ENCODE data around the gene REEP2.
A peak's percentile ranks its signal among the peaks of the same experiment; 100 is the strongest.
"Not testable (repeated sequence)": the region's sequence is repeated elsewhere in the genome, so short reads cannot be mapped to it uniquely, and the experiment has no call there.

Gene REEP2, protein sequence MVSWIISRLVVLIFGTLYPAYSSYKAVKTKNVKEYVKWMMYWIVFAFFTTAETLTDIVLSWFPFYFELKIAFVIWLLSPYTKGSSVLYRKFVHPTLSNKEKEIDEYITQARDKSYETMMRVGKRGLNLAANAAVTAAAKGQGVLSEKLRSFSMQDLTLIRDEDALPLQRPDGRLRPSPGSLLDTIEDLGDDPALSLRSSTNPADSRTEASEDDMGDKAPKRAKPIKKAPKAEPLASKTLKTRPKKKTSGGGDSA

DNA sequence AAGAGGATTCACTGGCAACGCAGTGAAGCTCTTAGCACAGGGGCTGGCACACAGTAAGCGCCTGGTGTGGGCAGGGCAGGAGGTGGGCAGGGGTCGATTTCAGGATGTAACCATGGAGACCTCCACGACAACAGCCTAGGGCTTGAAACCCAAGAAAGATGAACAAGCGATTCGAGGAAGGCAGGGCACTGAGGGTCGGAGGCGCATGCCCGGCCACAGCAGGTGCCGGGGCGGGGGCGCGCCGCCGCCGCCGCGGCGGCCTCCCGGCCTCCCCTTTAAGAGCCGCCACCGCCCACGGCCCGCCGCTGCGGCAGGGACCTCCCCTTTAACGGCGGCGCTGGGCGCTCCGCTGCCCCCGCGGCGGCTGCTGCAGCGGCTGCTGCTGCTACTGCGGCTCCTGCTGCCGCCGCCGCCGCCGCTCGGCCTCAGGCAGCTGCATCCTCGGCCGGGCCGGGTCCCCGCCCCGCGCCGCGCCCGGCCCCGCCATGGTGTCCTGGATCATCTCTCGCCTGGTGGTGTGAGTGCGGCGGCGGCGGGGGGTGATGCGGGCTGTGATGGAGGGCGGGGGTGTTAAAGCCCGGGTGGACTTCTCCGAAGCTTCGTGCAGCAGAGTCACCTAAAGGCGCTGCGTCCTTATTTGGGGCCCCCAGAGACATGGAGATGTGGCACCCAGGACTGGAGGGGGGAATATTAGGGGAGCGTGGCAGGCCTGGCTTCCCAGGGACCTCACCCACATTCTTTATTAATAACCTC is at the start of gene REEP2:
Gene REEP2, plus strand, starts transcription at position 334 of the 753 bp plus-strand sequence. Its CDS starts 152 bp downstream, at position 486.
- TF ChIP-seq, protein P1, sequence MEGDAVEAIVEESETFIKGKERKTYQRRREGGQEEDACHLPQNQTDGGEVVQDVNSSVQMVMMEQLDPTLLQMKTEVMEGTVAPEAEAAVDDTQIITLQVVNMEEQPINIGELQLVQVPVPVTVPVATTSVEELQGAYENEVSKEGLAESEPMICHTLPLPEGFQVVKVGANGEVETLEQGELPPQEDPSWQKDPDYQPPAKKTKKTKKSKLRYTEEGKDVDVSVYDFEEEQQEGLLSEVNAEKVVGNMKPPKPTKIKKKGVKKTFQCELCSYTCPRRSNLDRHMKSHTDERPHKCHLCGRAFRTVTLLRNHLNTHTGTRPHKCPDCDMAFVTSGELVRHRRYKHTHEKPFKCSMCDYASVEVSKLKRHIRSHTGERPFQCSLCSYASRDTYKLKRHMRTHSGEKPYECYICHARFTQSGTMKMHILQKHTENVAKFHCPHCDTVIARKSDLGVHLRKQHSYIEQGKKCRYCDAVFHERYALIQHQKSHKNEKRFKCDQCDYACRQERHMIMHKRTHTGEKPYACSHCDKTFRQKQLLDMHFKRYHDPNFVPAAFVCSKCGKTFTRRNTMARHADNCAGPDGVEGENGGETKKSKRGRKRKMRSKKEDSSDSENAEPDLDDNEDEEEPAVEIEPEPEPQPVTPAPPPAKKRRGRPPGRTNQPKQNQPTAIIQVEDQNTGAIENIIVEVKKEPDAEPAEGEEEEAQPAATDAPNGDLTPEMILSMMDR (IDR thresholded peaks at IDR 0.05) = no peak
- H3K4me3 ChIP-seq = peak within 1 kb of the TSS; percentile 80
- peak within 1 kb of the TSS in 1 of 2 donors; percentile 40 for H3K27ac ChIP-seq
- no peak for DNase-seq (ENCODE audit: low spot score)

DNA sequence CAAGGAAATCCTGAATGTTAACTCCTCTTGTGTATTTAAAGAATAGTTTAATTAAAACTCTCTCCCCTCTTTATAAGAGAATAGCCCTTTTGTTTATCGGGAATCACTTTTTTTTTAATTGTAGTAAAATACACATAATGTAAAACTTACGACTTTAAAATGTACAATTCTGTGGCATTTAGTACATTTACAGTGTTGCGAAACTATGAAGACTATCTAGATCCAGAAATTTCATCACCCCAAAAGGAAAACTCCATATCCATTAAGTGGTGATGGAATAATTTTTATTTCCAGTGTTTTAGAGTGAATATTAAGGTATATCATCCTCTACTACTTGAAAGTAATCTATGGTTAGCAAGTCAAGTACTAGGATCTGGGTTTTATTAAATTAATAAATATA is 49.5 kb upstream of the REEP2 start:
- TF ChIP-seq, protein P1 (IDR thresholded peaks at IDR 0.05) = no peak
- Histone ChIP-seq H3K4me3 (no peak overlapping the region), H3K27ac (no peak overlapping the region)
- DNase-seq (ENCODE audit: low spot score) = no peak

DNA sequence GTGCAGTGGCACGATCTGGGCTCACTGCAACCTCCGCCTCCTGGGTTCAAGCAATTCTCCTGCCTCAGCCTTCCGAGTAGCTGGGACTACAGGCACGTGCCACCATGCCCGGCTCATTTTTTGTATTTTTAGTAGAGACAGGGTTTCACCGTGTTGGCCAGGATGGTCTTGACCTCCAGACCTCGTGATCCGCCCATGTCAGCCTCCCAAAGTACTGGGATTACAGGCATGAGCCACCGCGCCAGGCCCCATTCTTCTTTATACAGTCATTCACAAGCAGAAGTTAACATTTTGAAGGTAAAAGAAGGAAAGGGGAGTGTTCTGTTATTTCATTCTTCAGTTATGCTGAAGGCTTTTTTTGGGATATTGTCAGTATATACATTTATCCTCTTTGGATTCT is 48.9 kb upstream of the REEP2 start:
- not testable (repeated sequence) for H3K4me3 ChIP-seq; H3K27ac ChIP-seq; DNase-seq (ENCODE audit: low spot score)

DNA sequence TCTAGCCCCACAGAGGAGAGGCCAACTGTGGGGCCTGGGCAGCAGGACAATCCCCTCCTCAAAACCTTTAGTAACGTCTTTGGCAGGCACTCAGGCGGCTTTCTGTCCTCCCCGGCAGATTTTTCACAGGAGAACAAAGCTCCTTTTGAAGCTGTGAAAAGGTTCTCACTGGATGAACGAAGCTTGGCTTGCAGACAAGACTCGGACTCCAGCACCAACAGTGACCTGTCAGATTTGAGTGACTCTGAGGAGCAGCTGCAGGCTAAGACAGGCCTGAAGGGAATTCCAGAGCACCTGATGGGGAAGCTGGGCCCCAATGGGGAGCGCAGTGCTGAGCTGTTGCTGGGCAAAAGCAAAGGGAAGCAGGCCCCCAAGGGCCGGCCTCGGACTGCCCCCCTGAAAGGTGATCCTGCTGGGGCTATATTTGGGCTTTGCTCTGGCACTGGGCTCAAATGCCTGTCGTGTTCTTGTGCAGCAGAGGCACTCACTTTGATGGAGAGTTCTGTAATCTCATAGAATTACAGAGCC is 46.9 kb upstream of the REEP2 start:
- no peak for DNase-seq (ENCODE audit: low spot score)
- TF ChIP-seq, protein P1 (IDR thresholded peaks at IDR 0.05) = no peak
- no peak overlapping the region for H3K27ac ChIP-seq
- H3K4me3 ChIP-seq = no peak overlapping the region

DNA sequence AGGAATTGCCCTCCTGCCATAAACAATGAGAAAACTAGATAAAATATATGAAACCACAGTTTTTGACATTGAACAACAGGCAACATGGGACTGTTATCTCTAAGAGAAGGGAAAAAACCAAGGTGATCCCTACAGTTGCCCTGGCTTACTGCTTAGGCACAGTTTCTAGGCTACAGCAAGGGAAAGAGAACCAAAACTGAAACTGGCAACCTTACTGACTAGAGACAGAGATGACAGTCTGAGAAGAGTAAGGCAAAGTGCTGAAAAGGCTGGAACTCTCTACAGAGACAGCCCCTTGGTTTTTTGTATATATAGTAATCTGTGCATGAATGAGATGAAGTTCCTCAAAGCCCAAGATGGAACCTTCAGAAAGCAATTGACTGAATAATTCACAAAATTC is 36.2 kb upstream of the REEP2 start:
- TF ChIP-seq, protein P1 (IDR thresholded peaks at IDR 0.05) = no peak
- Histone ChIP-seq H3K27ac (no peak overlapping the region), H3K4me3 (no peak overlapping the region)
- DNase-seq (ENCODE audit: low spot score) = no peak

DNA sequence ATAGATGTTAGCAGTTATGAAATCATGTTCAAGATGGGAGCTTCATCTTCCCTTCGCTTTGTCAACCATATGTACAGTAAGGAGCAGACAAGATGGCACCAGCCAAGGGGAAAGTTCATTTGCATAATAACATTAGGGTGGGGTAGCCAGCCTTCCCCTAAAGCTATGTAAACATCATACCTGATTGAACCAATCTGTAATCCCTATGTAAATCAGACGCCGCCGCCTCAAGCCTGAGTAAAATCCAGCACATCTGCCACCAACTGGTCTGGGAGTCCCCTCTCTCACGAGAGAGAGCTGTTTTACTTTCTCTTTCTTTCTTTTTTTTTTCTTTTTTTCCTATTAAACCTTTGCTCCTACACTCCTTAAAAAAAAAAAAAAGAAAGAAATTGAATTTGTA is 30.8 kb upstream of the REEP2 start:
- TF ChIP-seq, protein P1 (IDR thresholded peaks at IDR 0.05) = no peak
- H3K27ac ChIP-seq = no peak overlapping the region
- no peak for DNase-seq (ENCODE audit: low spot score)
- H3K4me3 ChIP-seq = no peak overlapping the region

DNA sequence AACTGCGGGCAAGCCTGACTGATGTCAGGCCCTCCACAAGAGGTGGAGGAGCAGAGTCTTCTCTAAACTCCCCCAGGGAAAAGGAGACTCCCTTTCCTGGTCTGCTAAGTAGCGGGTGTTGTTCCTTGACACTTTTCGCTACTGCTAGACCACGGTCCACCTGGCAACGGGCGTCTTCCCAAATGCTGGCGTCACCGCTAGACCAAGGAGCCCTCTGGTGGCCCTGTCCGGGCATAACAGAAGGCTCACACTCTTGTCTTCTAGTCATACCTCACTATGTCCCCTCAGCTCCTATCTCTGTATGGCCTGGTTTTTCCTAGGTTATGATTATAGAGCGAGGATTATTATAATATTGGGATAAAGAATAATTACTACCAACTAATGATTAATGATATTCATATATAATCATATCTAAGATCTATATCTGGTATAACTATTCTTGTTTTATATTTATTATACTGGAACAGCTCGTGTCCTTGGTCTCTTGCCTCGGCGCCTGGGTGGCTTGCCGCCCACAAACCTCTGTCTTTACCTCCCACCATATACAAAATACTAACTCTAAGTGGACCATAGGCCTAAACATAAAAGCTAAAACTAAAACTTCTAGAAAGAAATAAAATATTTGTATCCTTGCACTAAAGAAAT is 27.7 kb upstream of the REEP2 start:
- not testable (repeated sequence) for DNase-seq (ENCODE audit: low spot score); H3K4me3 ChIP-seq; H3K27ac ChIP-seq

All from coronary artery (tissue), 2 donors.